Coronary artery (tissue), 2 donors: ENCODE measurements around the gene MYLK.

ENCODE experiments used
- DNase-seq: peaks from one replicate; pipeline ENCODE4 v3.0.0-alpha.2; 2017; ENCODE audit warnings: low spot score
- H3K27ac ChIP-seq, 2 donors: fragments of 200-600 bp; sonication (generic); one replicate each; pipeline ENCODE4 v1.5.1; 2016 to 2019
- H3K4me3 ChIP-seq: fragments of 200-600 bp; sonication (generic); 2 replicates; pipeline ENCODE4 v1.5.1; 2016; ENCODE audit warnings: mild to moderate bottlenecking, moderate library complexity
- CTCF ChIP-seq: fragments of 200-600 bp; sonication (generic); IDR thresholded peaks from one replicate; pipeline ENCODE4 v1.5.1; 2019; ENCODE audit warnings: antibody characterized with exemption

The MYLK gene

GRCh38 chr3:123626881-123627280 lies 257.3 kb downstream of the MYLK start:
- DNase-seq, result peak; percentile 67
- TF ChIP-seq CTCF, result no peak
- Histone ChIP-seq H3K4me3 (no peak overlapping the region), H3K27ac (peak overlapping the region in 1 of 2 donors; percentile 3)

- no peak for TF ChIP-seq CTCF
- Histone ChIP-seq H3K27ac (peak overlapping the region in 1 of 2 donors; percentile 43), H3K4me3 (no peak overlapping the region)
- DNase-seq, result no peak
Observed at GRCh38 chr3:123624302-123624701, 259.8 kb downstream of the MYLK start.

GRCh38 chr3:123623346-123623880 lies 260.7 kb downstream of the MYLK start:
- peak; percentile 60 for DNase-seq
- Histone ChIP-seq H3K4me3 (no peak overlapping the region), H3K27ac (peak overlapping the region in 1 of 2 donors; percentile 45)
- no peak for TF ChIP-seq CTCF

- Histone ChIP-seq H3K27ac (peak overlapping the region; percentile 30 to 45), H3K4me3 (no peak overlapping the region)
- TF ChIP-seq CTCF, result no peak
- peak; percentile 60 for DNase-seq
Observed at GRCh38 chr3:123622766-123623165, 261.4 kb downstream of the MYLK start.

GRCh38 chr3:123621850-123622189 lies 262.3 kb downstream of the MYLK start:
- H3K27ac ChIP-seq, result peak overlapping the region in 1 of 2 donors; percentile 79
- no peak for DNase-seq
- H3K4me3 ChIP-seq, result no peak overlapping the region
- TF ChIP-seq CTCF, result no peak

GRCh38 chr3:123621186-123621849 lies 262.8 kb downstream of the MYLK start:
- Histone ChIP-seq H3K27ac (peak overlapping the region; percentile 31 to 79), H3K4me3 (no peak overlapping the region)

More at GRCh38 chr3:123621186-123621849, 262.8 kb downstream of the MYLK start:
- peak; percentile 43 for DNase-seq
- TF ChIP-seq CTCF, result no peak
